ENCODE results near the gene EPHA6. TPM values are rescaled to one million over a fixed set of nuclear protein-coding genes. Genes with fewer than 3 reads are reported as not detected.

The EPHA6 gene
- total RNA-seq, 2 donors from 2014 or later = 0.57 to 1.1 TPM

DNA sequence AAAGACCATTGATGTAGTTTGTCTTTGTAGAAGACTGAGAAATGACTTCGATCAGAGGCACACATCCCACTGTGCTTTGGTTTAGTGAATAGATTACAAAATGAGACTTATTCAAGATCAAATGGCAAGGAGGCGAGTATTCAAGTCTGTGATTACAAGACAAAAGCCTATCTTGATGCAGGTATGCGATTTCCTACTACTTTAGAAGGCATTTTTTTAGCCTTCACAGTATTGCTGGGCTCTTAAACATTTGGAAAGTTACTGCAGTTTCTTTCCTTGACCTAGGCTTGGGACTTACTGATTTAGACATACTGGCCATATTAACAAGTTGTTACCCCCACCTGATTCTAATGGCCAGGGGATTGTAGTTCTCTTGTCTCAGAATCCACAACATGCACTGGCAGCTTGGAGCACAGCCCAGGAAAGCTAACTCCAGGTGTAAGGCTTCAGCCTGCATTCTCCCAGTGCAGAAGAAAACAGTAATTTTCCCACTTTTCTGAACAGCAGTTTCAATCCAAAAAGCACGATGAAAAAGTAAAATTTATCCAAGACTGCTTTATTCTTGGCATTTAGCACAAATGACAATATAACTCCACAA, 311.6 kb downstream of the EPHA6 start:
- intact Hi-C loops (cut with DNase I) = no loop called here
- no peak for DNase-seq (ENCODE audit: low spot score)

GRCh38 chr3:97131476-97131875, 317.1 kb downstream of the EPHA6 start:
- DNase-seq (ENCODE audit: low spot score) = no peak
- intact Hi-C loops (cut with DNase I) = no loop called here

GRCh38 chr3:97138914-97139541, 324.6 kb downstream of the EPHA6 start:
- peak; percentile 64 for DNase-seq (ENCODE audit: low spot score)

DNA sequence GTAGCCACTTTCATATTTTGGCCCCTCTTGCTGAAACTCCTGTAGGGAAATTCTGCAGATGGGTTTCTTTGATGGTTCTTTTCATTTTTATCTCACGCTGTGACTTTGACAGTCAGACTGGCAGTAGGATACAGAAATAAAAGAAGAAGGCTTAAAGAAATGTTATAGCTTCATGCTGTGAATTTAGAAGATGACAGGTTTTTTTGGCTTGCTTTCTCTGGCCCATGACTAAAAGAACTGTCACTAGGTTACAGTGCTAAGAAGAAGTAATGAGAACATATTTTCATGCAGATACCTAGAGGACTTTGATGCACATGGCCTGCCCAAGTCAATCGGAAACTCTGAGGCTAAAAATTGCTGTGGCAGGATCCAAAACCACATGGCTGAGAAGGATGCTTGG, 334.5 kb downstream of the EPHA6 start:
- intact Hi-C loops (cut with DNase I) = no loop called here
- no peak for DNase-seq (ENCODE audit: low spot score)

More at GRCh38 chr3:97138914-97139541, 324.6 kb downstream of the EPHA6 start:
- intact Hi-C loops (cut with DNase I) = no loop called here

DNA sequence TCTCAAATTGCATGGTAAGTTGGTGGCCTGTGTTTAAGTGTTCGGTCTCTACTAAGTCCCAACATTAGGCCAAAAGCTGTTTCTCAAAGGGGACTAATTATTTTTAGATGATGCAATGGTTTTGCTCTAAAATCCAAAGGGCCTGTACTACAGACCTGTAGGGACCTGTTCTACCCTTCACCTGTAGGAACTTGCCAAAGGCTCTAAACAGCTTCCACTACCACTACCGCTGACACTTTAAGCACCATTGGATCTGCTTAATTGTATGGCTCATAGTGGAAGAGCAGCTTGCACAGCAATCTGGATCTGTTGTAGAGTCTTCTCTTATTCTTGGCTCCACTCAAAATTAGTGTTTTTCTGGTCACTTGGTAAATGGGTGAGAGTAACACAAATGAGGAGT, 346.8 kb downstream of the EPHA6 start:
- intact Hi-C loops (cut with DNase I) = no loop called here
- no peak for DNase-seq (ENCODE audit: low spot score)

DNA sequence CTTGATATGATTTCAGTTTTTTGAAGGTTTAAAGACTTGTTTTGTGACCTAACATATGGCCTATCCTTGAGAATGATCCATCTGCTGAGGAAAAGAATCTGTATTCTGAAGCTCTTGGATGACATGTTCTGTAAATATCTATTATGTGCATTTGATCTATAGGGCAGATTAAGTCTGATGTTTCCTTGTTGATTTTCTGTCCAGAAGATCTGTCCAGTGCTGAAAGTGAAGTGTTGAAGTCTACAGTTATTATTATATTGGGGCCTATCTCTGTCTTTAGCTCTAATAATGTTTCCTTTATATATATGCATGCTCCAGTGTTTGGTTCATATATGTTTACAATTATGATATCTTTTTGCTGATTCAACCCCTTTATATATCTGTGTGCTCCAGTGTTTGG, 362.8 kb downstream of the EPHA6 start:
- no peak for DNase-seq (ENCODE audit: low spot score)
- intact Hi-C loops (cut with DNase I) = no loop called here

DNA sequence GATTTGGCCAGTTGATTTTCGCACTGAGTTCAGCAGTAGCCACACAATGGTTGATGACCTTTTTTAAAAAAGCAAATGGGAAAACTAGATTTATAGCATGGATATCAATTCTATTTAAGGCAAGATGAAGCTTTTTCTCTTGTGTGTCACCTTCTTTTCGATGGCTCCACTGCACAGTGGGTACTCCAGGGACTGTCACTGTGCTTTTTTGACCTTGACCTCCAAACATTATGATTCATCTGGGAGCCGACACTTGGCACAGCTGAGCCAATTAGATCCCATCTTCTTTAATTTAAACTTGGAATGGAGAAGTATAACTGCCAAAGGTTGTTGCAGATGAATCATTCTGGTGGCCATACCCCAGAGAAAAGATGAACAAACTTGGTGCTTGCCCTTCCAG, 367.3 kb downstream of the EPHA6 start:
- DNase-seq (ENCODE audit: low spot score) = no peak
- intact Hi-C loops (cut with DNase I) = no loop called here

DNA sequence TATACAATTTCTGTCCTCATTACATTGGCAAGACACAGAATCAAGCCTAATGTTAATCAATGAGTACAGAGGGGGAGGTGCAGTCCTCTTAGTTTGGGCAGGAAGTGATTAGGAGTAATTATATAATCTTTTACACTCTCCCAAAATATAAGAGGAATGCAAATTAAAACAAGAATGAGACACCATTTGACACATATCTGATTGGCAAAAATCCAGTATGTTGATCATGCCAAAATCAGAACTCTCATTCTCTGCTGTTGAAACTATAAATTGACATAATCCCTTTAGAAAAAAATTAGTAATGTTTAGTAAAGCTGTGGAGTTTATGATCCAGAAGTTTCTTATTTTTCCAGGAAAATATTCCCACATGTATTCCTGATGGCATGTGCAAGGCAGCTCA, 373.4 kb downstream of the EPHA6 start:
- intact Hi-C loops (cut with DNase I) = no loop called here
- no peak for DNase-seq (ENCODE audit: low spot score)

GRCh38 chr3:97189835-97190234, 375.4 kb downstream of the EPHA6 start:
- intact Hi-C loops (cut with DNase I) = loop anchor here in 1 of 2 donors (5.0 kb wide), 1 partner anchor 678 kb away; no protein-coding TSS in a partner anchor
- no peak for DNase-seq (ENCODE audit: low spot score)

DNA sequence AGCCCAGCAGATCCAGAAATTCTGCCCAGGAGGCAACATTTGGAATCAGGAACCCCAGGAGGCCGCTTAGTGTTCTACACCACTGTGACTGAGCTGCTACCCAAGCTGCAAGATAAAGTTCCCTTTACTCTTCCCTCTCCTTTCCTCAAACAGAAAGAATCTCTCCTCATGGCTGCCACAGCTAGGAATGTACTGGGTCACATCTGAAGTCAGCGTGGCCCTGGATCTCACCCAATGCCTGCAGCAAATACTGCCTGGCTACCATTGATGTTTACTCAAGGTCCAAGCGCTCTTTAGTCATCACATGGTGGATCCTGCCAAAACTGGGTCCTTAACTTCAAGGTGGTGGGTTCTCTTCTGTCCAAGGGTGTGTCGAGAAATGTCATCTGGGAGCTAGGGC, 382.7 kb downstream of the EPHA6 start:
- DNase-seq (ENCODE audit: low spot score) = no peak
- intact Hi-C loops (cut with DNase I) = no loop called here

GRCh38 chr3:97197830-97198229, 383.4 kb downstream of the EPHA6 start:
- no peak for DNase-seq (ENCODE audit: low spot score)
- intact Hi-C loops (cut with DNase I) = no loop called here

DNA sequence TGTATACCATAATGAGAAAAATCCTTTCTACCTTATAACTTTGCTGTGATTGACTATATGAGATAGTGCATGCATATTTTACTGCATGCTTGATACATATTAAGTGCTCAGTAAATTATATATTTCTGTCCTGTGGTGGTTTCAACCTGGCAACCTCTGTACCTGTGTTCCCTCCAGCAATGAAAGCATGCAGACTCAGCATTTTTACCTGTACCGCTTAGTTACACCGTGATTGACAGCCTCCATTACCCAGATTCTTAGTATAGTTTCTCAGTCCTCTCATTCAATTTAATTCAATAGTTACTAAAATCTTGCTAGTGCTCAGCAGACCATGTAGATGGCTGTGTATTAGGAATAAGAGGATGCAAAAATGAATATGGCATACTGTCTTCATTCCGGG, 386.0 kb downstream of the EPHA6 start:
- DNase-seq (ENCODE audit: low spot score) = no peak

GRCh38 chr3:97201814-97202213, 387.4 kb downstream of the EPHA6 start:
- intact Hi-C loops (cut with DNase I) = no loop called here

More for the DNA sequence above, 386.0 kb downstream of the EPHA6 start:
- intact Hi-C loops (cut with DNase I) = no loop called here

DNA sequence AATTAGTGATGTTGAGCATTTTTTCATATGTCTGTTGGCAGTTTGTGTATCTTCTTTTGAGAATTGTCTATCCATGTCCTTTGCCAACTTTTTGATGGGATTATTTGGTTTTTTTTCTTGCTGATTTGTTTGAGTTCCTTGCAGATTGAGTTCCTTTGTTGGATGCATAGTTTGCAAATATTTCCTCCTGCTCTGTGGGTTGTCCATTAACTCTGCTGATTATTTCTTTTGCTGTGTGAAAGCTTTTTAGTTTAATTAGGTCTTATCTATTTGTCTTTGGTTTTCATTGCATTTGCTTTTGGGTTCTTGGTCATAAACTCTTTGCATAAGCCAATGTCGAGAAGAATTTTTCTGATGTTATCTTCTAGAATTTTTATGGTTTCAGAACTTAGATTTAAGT, 414.6 kb downstream of the EPHA6 start:
- intact Hi-C loops (cut with DNase I) = no loop called here

More at GRCh38 chr3:97201814-97202213, 387.4 kb downstream of the EPHA6 start:
- DNase-seq (ENCODE audit: low spot score) = no peak

DNA sequence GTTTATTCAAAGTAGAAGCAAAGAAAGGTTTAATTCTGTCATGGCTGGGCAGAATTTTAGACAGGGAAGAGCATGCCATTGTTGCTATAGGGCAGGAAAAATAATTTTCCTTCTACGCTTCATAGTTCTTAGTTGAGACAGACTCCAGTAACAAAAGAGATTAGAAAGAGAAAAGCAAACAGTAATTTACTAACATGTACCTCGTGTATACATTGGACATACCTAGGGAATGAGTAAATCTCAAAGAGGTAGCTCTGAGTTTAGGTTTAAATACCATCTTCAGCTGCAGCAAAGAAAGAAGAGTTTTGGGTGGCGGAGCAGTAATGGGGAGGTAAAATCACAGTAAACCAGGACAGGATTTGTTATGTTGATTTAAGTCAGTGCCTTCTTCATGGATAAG, 416.1 kb downstream of the EPHA6 start:
- intact Hi-C loops (cut with DNase I) = no loop called here
- no peak for DNase-seq (ENCODE audit: low spot score)

More for the DNA sequence above, 414.6 kb downstream of the EPHA6 start:
- no peak for DNase-seq (ENCODE audit: low spot score)

GRCh38 chr3:97232393-97233034, 418.1 kb downstream of the EPHA6 start:
- DNase-seq (ENCODE audit: low spot score) = no peak
- intact Hi-C loops (cut with DNase I) = no loop called here

GRCh38 chr3:97235179-97235578, 420.8 kb downstream of the EPHA6 start:
- intact Hi-C loops (cut with DNase I) = no loop called here
- no peak for DNase-seq (ENCODE audit: low spot score)

DNA sequence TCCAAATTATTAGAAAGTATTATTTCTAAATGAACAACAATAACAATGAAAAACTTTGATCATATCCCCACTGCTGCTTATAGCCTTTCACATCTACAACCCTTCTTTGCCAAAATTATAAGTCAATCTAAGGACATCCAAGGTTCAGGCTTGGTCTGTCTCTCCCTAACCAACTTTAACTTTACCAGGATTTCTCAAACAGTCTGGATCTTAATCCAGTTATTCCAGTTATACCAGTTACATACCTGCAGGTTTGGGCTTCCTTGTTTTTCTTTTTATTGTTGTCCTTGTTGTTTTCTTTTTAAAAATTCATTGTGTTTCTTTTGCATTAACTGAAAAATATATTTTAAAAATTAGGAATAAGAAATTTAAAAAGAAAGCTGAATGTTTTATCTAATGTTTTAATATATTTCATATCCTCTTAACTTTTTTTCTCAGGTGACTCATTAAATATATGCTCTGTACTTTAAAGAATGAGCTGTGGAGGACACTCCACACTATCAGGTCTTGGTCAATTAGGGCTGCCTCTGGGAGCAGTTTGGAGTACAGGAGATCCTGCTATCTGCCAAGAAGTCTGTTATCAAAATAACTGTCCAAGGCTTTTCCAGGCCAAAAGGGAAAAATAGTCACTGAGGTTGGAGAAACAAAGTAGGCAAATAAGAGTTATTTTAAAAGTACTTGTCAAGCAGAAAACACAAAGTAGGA, 421.4 kb downstream of the EPHA6 start:
- DNase-seq (ENCODE audit: low spot score) = no peak
- intact Hi-C loops (cut with DNase I) = no loop called here

- DNase-seq (ENCODE audit: low spot score) = no peak
- intact Hi-C loops (cut with DNase I) = no loop called here
Measured at GRCh38 chr3:97241417-97241816, 427.0 kb downstream of the EPHA6 start.

GRCh38 chr3:97245201-97245910, 431.0 kb downstream of the EPHA6 start:
- no peak for DNase-seq (ENCODE audit: low spot score)
- intact Hi-C loops (cut with DNase I) = no loop called here

All from posterior vena cava (tissue), 2 donors.